HCT116 (cell line): ENCODE results near the gene TK1.

Experiments used
- ATF3 ChIP-seq: IDR thresholded peaks from 2 replicates; pipeline ENCODE4 v1.6.1; 2012
- CTCF ChIP-seq, 3 experiments: fragments of 200-600 bp in 1 of 3; sonication (generic) in 1 of 3; IDR thresholded peaks in 2 of 3; conservative IDR thresholded peaks in 1 of 3; 2 replicates each; pipeline ENCODE4 v1.5.1; 2012 to 2017; ENCODE audit warnings: low read depth in 2 of 3, low read length in 2 of 3, antibody characterized with exemption in 1 of 3, borderline replicate concordance in 1 of 3, control low read depth in 1 of 3, mild to moderate bottlenecking in 1 of 3, mixed read lengths in 1 of 3, mixed run types in 1 of 3, moderate library complexity in 1 of 3; ENCODE audit not compliant: insufficient read depth in 1 of 3
- EZH2 ChIP-seq: fragments of 200-600 bp; sonication (generic); IDR thresholded peaks from 2 replicates; pipeline ENCODE4 v1.6.1; 2017; ENCODE audit warnings: antibody characterized with exemption, mixed run types
- EZH2phosphoT487 ChIP-seq: fragments of 200-600 bp; IDR thresholded peaks from 2 replicates; pipeline ENCODE4 v1.6.1; 2018; ENCODE audit warnings: antibody characterized with exemption, borderline replicate concordance
- FOSL1 ChIP-seq: IDR thresholded peaks from 2 replicates; pipeline ENCODE4 v1.6.1; 2012; ENCODE audit warnings: low read depth
- MAX ChIP-seq: IDR thresholded peaks from 2 replicates; pipeline ENCODE4 v1.6.1; 2012
- POLR2A ChIP-seq: IDR thresholded peaks from 2 replicates; pipeline ENCODE4 v1.7.0; 2011; ENCODE audit warnings: borderline replicate concordance; ENCODE audit not compliant: insufficient read depth, insufficient read length; ENCODE audit errors: extremely low read depth
- POLR2AphosphoS5 ChIP-seq: IDR thresholded peaks from 2 replicates; pipeline ENCODE4 v1.6.1; 2011; ENCODE audit warnings: mild to moderate bottlenecking, low read depth, low read length, moderate library complexity
- RAD21 ChIP-seq: IDR thresholded peaks from 2 replicates; pipeline ENCODE4 v1.6.1; 2012; ENCODE audit warnings: low read depth, mild to moderate bottlenecking

GRCh38 chr17:78176548-78177025, 10.3 kb downstream of the TK1 start:
- TF ChIP-seq FOSL1 (no peak), CTCF (IDR thresholded peaks at IDR 0.05 in 2 of 3, conservative IDR thresholded peaks at IDR 0.05 in 1 of 3; ENCODE audit: borderline replicate concordance in 1 of 3, insufficient read depth in 1 of 3, low read depth in 2 of 3, low read length in 2 of 3) (peak; percentile 81 to 99 (median 99); a peak in 5 of 6 replicates), POLR2AphosphoS5 (peak; percentile 50), MAX (peak; percentile 38; the same call in 1 of the 2 replicates), POLR2A (no peak), RAD21 (peak; percentile 87), ATF3 (no peak), EZH2phosphoT487 (no peak), EZH2 (no peak)
